Right lobe of liver (tissue), 6 donors: ENCODE results near the gene NFIB. TPM values are rescaled to one million over a fixed set of nuclear protein-coding genes. Genes with fewer than 3 reads are reported as not detected.

Experiments
- ATAC-seq, 4 donors: fragments of 200-7000 bp; cut with Tn5 transposase; one replicate each; pipeline ENCODE4 v1.9.1; 2020; ENCODE audit warnings: mild to moderate bottlenecking in 4 of 4, moderate library complexity in 4 of 4
- DNase-seq, 3 donors: peaks; one replicate each; pipeline ENCODE4 v3.0.0-alpha.2; 2020
- H3K27ac ChIP-seq, 3 donors: fragments of 200-600 bp; one replicate each; pipeline ENCODE4 v1.8.0; 2022
- H3K27me3 ChIP-seq, 2 donors: fragments of 200-600 bp; one replicate each; pipeline ENCODE4 v1.8.0; 2022
- H3K36me3 ChIP-seq, 4 donors: fragments of 200-600 bp; sonication (generic) in 1 of 4; one replicate each; pipeline versions ENCODE4 v1.5.1 to v1.8.0; 2017 to 2022; ENCODE audit warnings: control low read depth in 1 of 4
- H3K4me1 ChIP-seq, 4 donors: fragments of 200-600 bp; sonication (generic) in 1 of 4; one replicate each; pipeline versions ENCODE4 v1.5.1 to v1.8.0; 2017 to 2022; ENCODE audit warnings: control low read depth in 1 of 4
- H3K4me3 ChIP-seq, 3 donors: fragments of 200-600 bp; one replicate each; pipeline ENCODE4 v1.8.0; 2022
- H3K9me3 ChIP-seq, 4 donors: fragments of 200-600 bp; sonication (generic) in 1 of 4; one replicate each; pipeline versions ENCODE4 v1.5.1 to v1.8.0; 2017 to 2022; ENCODE audit warnings: control low read depth in 1 of 4
- POLR2A ChIP-seq: fragments of 450-650 bp; IDR thresholded peaks from one replicate; pipeline ENCODE4 v1.6.1; 2017; ENCODE audit warnings: antibody characterized with exemption, mild to moderate bottlenecking
- WGBS: methylation state at CpG from one replicate; pipeline ENCODE4 v1.1.6; 2018; ENCODE audit warnings: low coverage, low lambda C conversion rate; ENCODE audit not compliant: insufficient coverage; ENCODE audit errors: missing lambda C conversion rate; 5-methylcytosine and 5-hydroxymethylcytosine counted together
- intact Hi-C, 2 donors: fragments of 100-400 bp; cut with DNase I; formaldehyde crosslinking; loops; one replicate each; pipeline versions ENCODE4 v1.11.2 to v1.14.1; 2022
- total RNA-seq, 6 experiments: library from RNA; depleted of rRNA in 2 of 6; stranded (reverse); fragments of >200 nt in 2 of 6; fragmentation: NEBNext Ultra II Directional in 3 of 6; extraction: Animal tissue kit (Norgen Biotek cat#: 25700) in 3 of 6; gene quantifications; one replicate each; pipeline versions ENCODE4 v1.1.0 to v1.2.4, GENCODE V29; 2016 to 2023
- TF ChIP-seq, protein P1 (sequence below), 4 donors: fragments of 200-600 bp in 3 of 4; fragments of 450-650 bp in 1 of 4; IDR thresholded peaks; one replicate each; pipeline versions ENCODE4 v1.5.1 to v1.8.0; 2016 to 2022; ENCODE audit warnings: antibody characterized with exemption in 4 of 4, mild to moderate bottlenecking in 2 of 4
- donor health status: DM: no; HTN: yes; CAD: no.
- donor health status: DM: no; HTN: no; CAD: no.
- donor health status: DM: no; HTN: no; CAD: no.
- donor health status: DM: no; HTN: yes; CAD: no.
- donor health status: DM: no; HTN: yes; CAD: no.

The NFIB gene
- total RNA-seq, 6 experiments from 2014 or later: 23.0 to 45.3 (median 39.6) TPM

DNA sequence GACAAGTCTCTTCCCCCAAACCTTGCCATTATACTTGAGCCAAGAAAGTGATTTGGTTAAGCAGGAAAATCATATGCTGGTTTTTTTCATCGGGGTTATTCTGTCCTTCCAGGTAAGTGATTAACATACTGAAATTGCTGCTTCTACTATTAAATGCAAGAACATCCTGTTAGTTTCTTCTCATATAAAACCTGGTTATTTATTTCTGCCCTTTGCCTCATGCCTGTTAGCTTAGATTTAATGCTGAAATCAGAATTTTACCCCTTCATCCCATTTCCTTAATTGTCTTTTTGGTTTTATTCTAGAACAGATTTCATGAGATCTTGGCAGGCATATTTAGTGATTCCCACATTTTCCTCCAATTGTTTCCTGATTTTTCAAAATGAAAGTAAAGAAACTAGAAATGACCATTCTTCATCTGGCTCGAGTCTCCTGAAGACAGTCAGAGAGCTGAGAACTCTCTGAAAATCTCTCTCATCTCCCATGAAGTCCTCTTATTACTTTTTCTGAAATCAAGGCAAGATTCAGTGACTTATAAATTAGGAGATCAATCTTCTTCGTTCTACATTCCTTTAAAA, 132.9 kb downstream of the NFIB start:
- intact Hi-C loops: no loop called here
- H3K4me1 ChIP-seq: peaks cover 0 to 30% (median 2%) of the 10 kb centered on the region in 4 donors
- 17% methylated on average over 3 of the region's 3 CpGs for WGBS
- DNase-seq (no peak), ATAC-seq (peak in 2 of 4 donors; percentile 7)
- no peaks in the 10 kb centered on the region for H3K36me3 ChIP-seq
- TF ChIP-seq, protein P1, sequence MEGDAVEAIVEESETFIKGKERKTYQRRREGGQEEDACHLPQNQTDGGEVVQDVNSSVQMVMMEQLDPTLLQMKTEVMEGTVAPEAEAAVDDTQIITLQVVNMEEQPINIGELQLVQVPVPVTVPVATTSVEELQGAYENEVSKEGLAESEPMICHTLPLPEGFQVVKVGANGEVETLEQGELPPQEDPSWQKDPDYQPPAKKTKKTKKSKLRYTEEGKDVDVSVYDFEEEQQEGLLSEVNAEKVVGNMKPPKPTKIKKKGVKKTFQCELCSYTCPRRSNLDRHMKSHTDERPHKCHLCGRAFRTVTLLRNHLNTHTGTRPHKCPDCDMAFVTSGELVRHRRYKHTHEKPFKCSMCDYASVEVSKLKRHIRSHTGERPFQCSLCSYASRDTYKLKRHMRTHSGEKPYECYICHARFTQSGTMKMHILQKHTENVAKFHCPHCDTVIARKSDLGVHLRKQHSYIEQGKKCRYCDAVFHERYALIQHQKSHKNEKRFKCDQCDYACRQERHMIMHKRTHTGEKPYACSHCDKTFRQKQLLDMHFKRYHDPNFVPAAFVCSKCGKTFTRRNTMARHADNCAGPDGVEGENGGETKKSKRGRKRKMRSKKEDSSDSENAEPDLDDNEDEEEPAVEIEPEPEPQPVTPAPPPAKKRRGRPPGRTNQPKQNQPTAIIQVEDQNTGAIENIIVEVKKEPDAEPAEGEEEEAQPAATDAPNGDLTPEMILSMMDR (IDR thresholded peaks at IDR 0.05): no peak
- TF ChIP-seq POLR2A: no peak
- no peaks in the 10 kb centered on the region for H3K9me3 ChIP-seq
- H3K27me3 ChIP-seq: no peaks in the 10 kb centered on the region
- peak overlapping the region in 2 of 3 donors; percentile 28 to 32 for H3K4me3 ChIP-seq
- H3K27ac ChIP-seq: peak overlapping the region; percentile 58 to 75 (median 75)

DNA sequence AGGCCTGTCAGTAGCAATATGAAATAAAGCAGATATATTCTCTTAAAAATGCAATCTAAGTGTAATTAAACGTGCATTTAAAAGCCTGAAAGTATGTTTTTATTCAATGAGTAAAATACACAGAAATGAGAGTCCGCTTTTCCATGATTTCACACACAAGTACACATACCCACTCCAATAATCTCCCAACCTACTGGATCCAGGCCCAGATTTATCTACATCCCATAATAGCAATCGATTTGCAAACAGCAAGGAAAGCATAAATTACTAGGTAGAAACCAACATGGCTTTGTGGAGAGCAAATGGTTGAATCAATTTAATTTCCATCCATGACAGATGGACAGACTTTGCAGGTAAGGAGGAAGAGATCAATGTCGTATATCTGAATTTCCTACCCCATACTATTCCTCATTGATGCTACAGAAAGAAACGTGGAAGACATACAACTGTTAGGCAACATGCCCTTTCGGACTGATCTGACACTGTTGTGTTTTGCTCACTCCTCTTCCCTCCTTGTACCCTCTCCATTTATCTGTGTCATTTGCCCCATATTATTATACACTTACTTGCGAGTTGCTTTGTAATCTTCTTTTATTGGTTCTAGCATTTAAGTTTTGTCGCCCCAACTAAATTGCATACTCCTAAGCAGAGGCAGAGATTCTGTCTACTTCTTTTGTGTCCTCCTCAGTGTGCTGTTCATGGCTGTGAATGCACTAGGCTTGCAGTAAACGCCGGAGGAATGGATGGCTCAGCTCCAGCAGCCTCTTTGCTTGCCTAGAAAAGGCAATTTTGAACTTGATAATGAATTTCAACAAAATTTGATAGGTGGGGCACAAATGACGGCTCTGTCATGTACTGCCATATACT, 133.6 kb downstream of the NFIB start:
- peaks cover 0 to 35% (median 2%) of the 10 kb centered on the region in 4 donors for H3K4me1 ChIP-seq
- H3K4me3 ChIP-seq: peak overlapping the region in 2 of 3 donors; percentile 28 to 32
- intact Hi-C loops: no loop called here
- H3K36me3 ChIP-seq: no peaks in the 10 kb centered on the region
- H3K9me3 ChIP-seq: no peaks in the 10 kb centered on the region
- ATAC-seq (peak; percentile 75 to 84 (median 80)), DNase-seq (peak in 1 of 3 donors; percentile 57)
- WGBS: 23% methylated on average over 11 of the region's 11 CpGs
- peak overlapping the region; percentile 58 to 75 (median 75) for H3K27ac ChIP-seq
- peak; percentile 16 for TF ChIP-seq POLR2A
- TF ChIP-seq, protein P1 (IDR thresholded peaks at IDR 0.05): peak in 1 of 4 donors; percentile 3
- H3K27me3 ChIP-seq: no peaks in the 10 kb centered on the region

DNA sequence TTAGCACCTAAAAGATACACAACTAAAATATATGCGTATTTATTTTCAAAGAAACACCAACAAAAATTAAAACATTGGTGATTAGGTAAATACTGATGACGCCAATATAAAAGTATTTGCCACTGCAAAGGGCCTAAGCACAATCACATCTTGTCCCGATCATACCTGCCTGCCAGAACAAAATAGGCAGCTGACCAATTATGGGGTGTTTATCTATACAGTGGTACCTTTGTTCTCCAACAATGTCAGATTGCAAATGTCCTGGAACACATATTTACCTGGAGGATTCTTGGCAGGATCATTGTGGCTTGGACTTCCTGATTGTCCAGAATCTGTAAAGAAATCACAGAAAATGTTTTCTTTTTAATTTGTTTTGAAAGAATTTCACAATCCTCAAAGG, 134.5 kb downstream of the NFIB start:
- intact Hi-C loops: no loop called here
- Histone ChIP-seq H3K27me3 (no peaks in the 10 kb centered on the region), H3K36me3 (no peaks in the 10 kb centered on the region), H3K4me1 (peaks cover 0 to 37% (median 2%) of the 10 kb centered on the region in 4 donors), H3K9me3 (no peaks in the 10 kb centered on the region), H3K4me3 (peak overlapping the region in 1 of 3 donors; percentile 32), H3K27ac (peak overlapping the region; percentile 53 to 75 (median 75))
- WGBS: 30% methylated on average over 3 of the region's 3 CpGs
- DNase-seq (peak in 1 of 3 donors; percentile 53), ATAC-seq (peak; percentile 72 to 82 (median 80))
- TF ChIP-seq, protein P1 (IDR thresholded peaks at IDR 0.05): no peak
- TF ChIP-seq POLR2A: peak; percentile 13

DNA sequence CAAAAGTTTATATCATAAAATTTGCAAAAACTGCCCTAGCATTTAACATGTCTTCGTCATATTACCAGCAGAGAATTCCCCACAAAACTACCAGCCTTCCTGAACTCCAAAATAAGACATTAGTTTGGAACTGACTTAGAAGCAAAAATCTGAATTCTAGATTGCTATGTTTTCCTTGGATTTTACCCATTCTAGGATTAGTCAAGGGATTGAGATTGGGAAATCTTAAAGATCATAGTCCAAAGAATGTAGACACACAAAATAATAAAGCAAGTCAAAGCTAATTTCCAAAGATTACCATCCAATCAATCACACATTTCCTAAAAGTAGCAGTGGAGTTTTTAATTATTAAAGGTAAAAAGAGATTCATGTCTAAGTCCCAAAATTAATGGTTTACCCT, 138.2 kb downstream of the NFIB start:
- no peak overlapping the region for H3K4me3 ChIP-seq
- 100% methylated on average over 1 of the region's 1 CpG for WGBS
- H3K4me1 ChIP-seq: peaks cover 0 to 27% (median 2%) of the 10 kb centered on the region in 4 donors
- DNase-seq (no peak), ATAC-seq (peak in 1 of 4 donors; percentile 26)
- H3K27me3 ChIP-seq: no peaks in the 10 kb centered on the region
- intact Hi-C loops: no loop called here
- H3K27ac ChIP-seq: no peak overlapping the region
- TF ChIP-seq, protein P1 (IDR thresholded peaks at IDR 0.05): no peak
- TF ChIP-seq POLR2A: no peak
- H3K9me3 ChIP-seq: no peaks in the 10 kb centered on the region
- no peaks in the 10 kb centered on the region for H3K36me3 ChIP-seq
